HL-60/S4 treated with retinoic acid at 250 ng/mL for 4 days and 3 days (cell line): Measurements from ENCODE around the gene NUMA1.

Experiments used
- in situ Hi-C: fragments of 300-500 bp; cut with MboI; formaldehyde crosslinking; loops from 2 replicates; pipeline ENCODE4 v1.7.0; 2022; ENCODE audit warnings: low sequenced_read_pairs

Gene NUMA1

GRCh38 chr11:71977090-71977489 is 103.3 kb downstream of the NUMA1 start:
- in situ Hi-C loops: no loop called here

DNA sequence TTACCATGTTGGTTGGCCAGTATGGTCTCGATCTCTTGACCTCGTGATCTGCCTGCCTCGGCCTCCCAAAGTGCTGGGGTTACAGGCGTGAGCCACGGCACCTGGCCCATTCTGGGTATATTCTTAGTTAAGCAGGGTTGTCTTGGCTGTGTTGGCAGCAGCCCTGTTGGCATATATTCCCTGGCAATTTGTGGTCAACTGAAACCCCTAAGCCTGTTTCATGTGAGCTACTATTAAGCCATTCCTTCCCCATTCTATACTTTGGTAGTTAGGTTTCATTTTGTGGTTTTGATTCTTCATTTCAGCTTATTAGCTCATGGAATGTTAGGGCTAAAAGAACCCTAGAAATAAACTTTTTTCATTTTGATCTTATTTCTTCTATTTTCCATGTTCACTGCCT is 103.8 kb downstream of the NUMA1 start:
- in situ Hi-C loops: no loop called here

GRCh38 chr11:71971680-71972079 is 108.7 kb downstream of the NUMA1 start:
- in situ Hi-C loops: no loop called here

- in situ Hi-C loops: no loop called here
Measured at GRCh38 chr11:71964641-71965040, 115.7 kb downstream of the NUMA1 start.

- in situ Hi-C loops: no loop called here
Measured at GRCh38 chr11:71963468-71963867, 116.9 kb downstream of the NUMA1 start.

DNA sequence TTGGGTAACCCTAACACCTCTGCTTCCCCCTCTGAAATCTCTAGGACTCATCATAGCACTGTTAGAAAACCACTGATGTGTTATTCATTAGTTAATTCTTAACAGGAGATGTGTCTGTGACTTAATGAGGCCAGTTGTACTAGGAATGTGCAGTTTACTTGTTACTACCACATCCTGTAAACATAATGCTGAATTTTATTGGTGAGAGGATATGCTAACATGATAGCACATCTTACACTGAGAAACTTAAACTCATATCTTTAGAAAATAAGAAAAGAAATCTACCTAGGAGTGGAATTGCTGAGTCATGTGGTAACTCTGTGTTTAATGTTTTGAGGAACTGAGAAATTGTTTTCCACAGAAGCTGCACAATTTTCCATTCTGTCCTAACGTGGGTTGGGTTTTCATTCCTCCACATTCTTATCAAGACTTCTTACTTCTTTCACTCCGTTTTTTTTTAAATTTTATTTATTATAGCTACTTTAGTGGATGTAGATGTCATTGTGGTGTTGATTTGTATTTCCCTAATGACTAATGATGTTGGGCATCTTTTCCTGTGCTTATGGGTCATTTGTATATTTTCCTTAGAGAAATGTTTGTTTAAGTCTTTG is 117.8 kb downstream of the NUMA1 start:
- in situ Hi-C loops: no loop called here

- in situ Hi-C loops: no loop called here
Measured at GRCh38 chr11:71955898-71956456, 124.4 kb downstream of the NUMA1 start.
